IMR-90 (cell line): ENCODE results near the gene ANKRD13D. TPM values are rescaled to one million over a fixed set of nuclear protein-coding genes. Genes with fewer than 3 reads are reported as not detected.
"Not testable (repeated sequence)": the region's sequence is repeated elsewhere in the genome, so short reads cannot be mapped to it uniquely, and the experiment has no call there.

ENCODE experiments used
- ATAC-seq: fragments of 200-7000 bp; cut with Tn5 transposase; 2 replicates; pipeline ENCODE4 v1.9.1; 2020; ENCODE audit warnings: low read depth, mild to moderate bottlenecking, moderate library complexity
- BruUV-seq: library from RNA; stranded (reverse); fragments of 400-500 nt; replicated peaks from 2 replicates; lab custom pipeline; 2021; lab: Mats Ljungman, UMichigan
- CTCF ChIA-PET: fragments of 300-600 bp; formaldehyde crosslinking; extraction: SDS; loops from one replicate; lab custom pipeline; 2021; ENCODE audit warnings: antibody characterized with exemption; lab: Yijun Ruan, JAX
- POLR2A ChIA-PET: fragments of 300-600 bp; sonication (Branson Sonifier 250); formaldehyde crosslinking; loops from one replicate; lab custom pipeline; 2022; ENCODE audit warnings: antibody characterized with exemption; ENCODE audit not compliant: unreplicated experiment; lab: Charles Lee
- DNase-seq: peaks from one replicate; pipeline ENCODE4 v3.0.0; 2013
- H2AFZ ChIP-seq: replicated peaks from 2 replicates; pipeline ENCODE3; 2013; ENCODE audit warnings: low read length, mild to moderate bottlenecking; ENCODE audit not compliant: poor library complexity
- H2AK5ac ChIP-seq: 2 replicates; pipeline ENCODE4 v1.6.1; 2013; ENCODE audit warnings: low read depth, low read length, inconsistent platforms
- H2AK9ac ChIP-seq: replicated peaks from 2 replicates; pipeline ENCODE3; 2013; ENCODE audit warnings: mild to moderate bottlenecking, low read depth, low read length, moderate library complexity; ENCODE audit not compliant: poor library complexity
- H2BK120ac ChIP-seq: 2 replicates; pipeline ENCODE4 v1.6.1; 2013; ENCODE audit warnings: low read depth, low read length, inconsistent platforms
- H2BK15ac ChIP-seq: 3 replicates; pipeline ENCODE4 v1.6.1; 2013; ENCODE audit warnings: low read depth, low read length, inconsistent platforms
- H2BK20ac ChIP-seq: 2 replicates; pipeline ENCODE4 v1.6.1; 2013; ENCODE audit warnings: low read depth, mild to moderate bottlenecking, inconsistent platforms, low read length, moderate library complexity
- H2BK5ac ChIP-seq: 2 replicates; pipeline ENCODE4 v1.6.1; 2013; ENCODE audit warnings: mild to moderate bottlenecking, low read depth, low read length, inconsistent platforms; ENCODE audit not compliant: poor library complexity, severe bottlenecking
- H3K14ac ChIP-seq: replicated peaks from 2 replicates; pipeline ENCODE4 v1.6.1; 2013; ENCODE audit warnings: low read depth, low read length, inconsistent platforms
- H3K18ac ChIP-seq: 2 replicates; pipeline ENCODE4 v1.6.1; 2013; ENCODE audit warnings: low read depth, low read length, control low read depth
- H3K23ac ChIP-seq: 2 replicates; pipeline ENCODE4 v1.6.1; 2013; ENCODE audit warnings: low read depth, low read length, inconsistent platforms
- H3K27ac ChIP-seq: 2 replicates; pipeline ENCODE4 v1.5.1; 2013; ENCODE audit warnings: mild to moderate bottlenecking, control low read depth, low read length; ENCODE audit not compliant: insufficient read depth
- H3K27me3 ChIP-seq: 2 replicates; pipeline ENCODE4 v1.6.1; 2013; ENCODE audit warnings: low read length; ENCODE audit not compliant: control insufficient read depth, insufficient read depth
- H3K36me3 ChIP-seq: 2 replicates; pipeline ENCODE4 v1.6.1; 2013; ENCODE audit warnings: low read length, mixed read lengths; ENCODE audit not compliant: control insufficient read depth, insufficient read depth
- H3K4ac ChIP-seq: 2 replicates; pipeline ENCODE4 v1.6.1; 2013; ENCODE audit warnings: low read depth, low read length, inconsistent platforms
- H3K4me1 ChIP-seq: 2 replicates; pipeline ENCODE4 v1.6.1; 2013; ENCODE audit warnings: low read length, mixed read lengths; ENCODE audit not compliant: control insufficient read depth, insufficient read depth
- H3K4me2 ChIP-seq: 2 replicates; pipeline ENCODE4 v1.6.1; 2013; ENCODE audit warnings: low read depth, mild to moderate bottlenecking, control low read depth, low read length, moderate library complexity
- H3K4me3 ChIP-seq: 2 replicates; pipeline ENCODE4 v1.5.1; 2013; ENCODE audit warnings: low read depth, mild to moderate bottlenecking, control low read depth, low read length, moderate library complexity; ENCODE audit not compliant: insufficient read depth
- H3K56ac ChIP-seq: 2 replicates; pipeline ENCODE4 v1.6.1; 2013; ENCODE audit warnings: low read length, inconsistent platforms; ENCODE audit not compliant: insufficient read depth; ENCODE audit errors: extremely low read depth
- H3K79me1 ChIP-seq, 2 experiments: 2 replicates each; pipeline ENCODE4 v1.6.1; 2013; ENCODE audit warnings: low read length in 2 of 2, inconsistent platforms in 1 of 2, low read depth in 1 of 2
- H3K9ac ChIP-seq: 2 replicates; pipeline ENCODE4 v1.6.1; 2013; ENCODE audit warnings: low read depth, low read length, control low read depth
- H3K9me1 ChIP-seq: 2 replicates; pipeline ENCODE4 v1.6.1; 2013; ENCODE audit warnings: low read length, inconsistent platforms; ENCODE audit not compliant: insufficient read depth
- H3K9me3 ChIP-seq: 2 replicates; pipeline ENCODE4 v1.6.1; 2013; ENCODE audit warnings: low read length; ENCODE audit not compliant: control insufficient read depth, insufficient read depth
- H4K20me1 ChIP-seq: 2 replicates; pipeline ENCODE4 v1.6.1; 2013; ENCODE audit warnings: low read length, inconsistent platforms; ENCODE audit not compliant: insufficient read depth
- H4K5ac ChIP-seq: 2 replicates; pipeline ENCODE4 v1.6.1; 2013; ENCODE audit warnings: mild to moderate bottlenecking, low read depth, low read length, control low read depth
- H4K8ac ChIP-seq, 2 experiments: 2 replicates each; pipeline ENCODE4 v1.6.1; 2013; ENCODE audit warnings: low read depth in 2 of 2, low read length in 2 of 2, control low read depth in 1 of 2, inconsistent platforms in 1 of 2
- H4K91ac ChIP-seq: 2 replicates; pipeline ENCODE4 v1.6.1; 2013; ENCODE audit warnings: low read depth, low read length, inconsistent platforms; ENCODE audit not compliant: insufficient read depth
- WGBS, 2 experiments: methylation state at CpG; one replicate each; pipeline versions ENCODE4 v1.1.5 to v1.1.7; 2013; ENCODE audit warnings: missing lambda C conversion rate in 2 of 2; ENCODE audit not compliant: insufficient read length in 1 of 2; ENCODE audit errors: extremely low coverage in 2 of 2; 5-methylcytosine and 5-hydroxymethylcytosine counted together
- dilution Hi-C: fragments of 300-500 bp; cut with HindIII; formaldehyde crosslinking; loops from one replicate; pipeline ENCODE4 v1.14.3; 2018; ENCODE audit warnings: low sequenced_read_pairs; ENCODE audit not compliant: unreplicated experiment
- in situ Hi-C: fragments of 300-500 bp; cut with MboI; formaldehyde crosslinking; loops from 3 replicates; pipeline ENCODE4 v1.14.3; 2019; ENCODE audit warnings: low sequenced_read_pairs, inconsistent platforms, mixed read lengths
- intact Hi-C: fragments of 100-400 bp; cut with micrococcal nuclease; formaldehyde crosslinking; loops from 2 replicates; pipeline ENCODE4 v1.10.0; 2022
- polyA plus RNA-seq, 3 experiments: library from polyadenylated mRNA; depleted of rRNA; stranded (reverse); fragments of >200 nt; gene quantifications; 2 replicates each; pipeline ENCODE4 v1.2.3, GENCODE V29; 2012; ENCODE audit warnings: low replicate concordance in 1 of 3
- total RNA-seq: library from RNA; depleted of rRNA; stranded (reverse); fragments of >200 nt; gene quantifications from 2 replicates; pipeline ENCODE4 v1.2.3, GENCODE V29; 2012

Gene ANKRD13D
- total and polyA plus RNA-seq, 2 of the 4 experiments (the other 2 are of a cell fraction), result 7.3 to 38.4 TPM

- in situ Hi-C loops, result loop anchor here (5.0 to 10.0 kb wide), 2 partner anchors 57 to 234 kb away; no protein-coding TSS in a partner anchor
- H3K27me3 ChIP-seq, H3K27ac ChIP-seq, H3K36me3 ChIP-seq, H3K4me2 ChIP-seq, DNase-seq, H2AFZ ChIP-seq, dilution Hi-C loops, H3K18ac ChIP-seq, intact Hi-C loops, ATAC-seq, POLR2A ChIA-PET, H3K56ac ChIP-seq, H3K79me1 ChIP-seq, H3K9ac ChIP-seq, H3K9me1 ChIP-seq, BruUV-seq, H3K23ac ChIP-seq, H4K5ac ChIP-seq, H2BK5ac ChIP-seq, H2AK9ac ChIP-seq, H2BK120ac ChIP-seq, H4K8ac ChIP-seq, H3K4me3 ChIP-seq, H2BK20ac ChIP-seq, H4K91ac ChIP-seq, H4K20me1 ChIP-seq, H3K4me1 ChIP-seq, H2AK5ac ChIP-seq, H3K4ac ChIP-seq, H3K14ac ChIP-seq, H3K9me3 ChIP-seq, H2BK15ac ChIP-seq: not testable (repeated sequence)
- no CpG with 5 or more reads among the region's 12 CpGs for WGBS, 2 experiments
- CTCF ChIA-PET, result interaction anchor here (0.6 kb wide), 1 partner anchor 720 kb away, joined by 4 read pairs; no protein-coding TSS in a partner anchor
Measured at GRCh38 chr11:67318876-67319275, 29.8 kb downstream of the ANKRD13D start.
